HEK293 (cell line): Measurements from ENCODE around the gene WDPCP.

Experiments
- MZF1 ChIP-seq: fragments of 450-650 bp; formaldehyde crosslinking; IDR thresholded peaks from 2 replicates; pipeline ENCODE4 v1.5.1; 2017; ENCODE audit warnings: missing biosample characterization, missing genetic modification characterization, borderline replicate concordance
- ZNF174 ChIP-seq: fragments of 450-650 bp; formaldehyde crosslinking; IDR thresholded peaks from 2 replicates; pipeline ENCODE4 v1.5.0; 2017; ENCODE audit warnings: missing biosample characterization, mild to moderate bottlenecking, missing genetic modification characterization

GRCh38 chr2:63617366-63617765, 29.1 kb upstream of the WDPCP start:
- TF ChIP-seq MZF1 (tag by site-specific recombination) (no peak), ZNF174 (no peak)
